Measurements from ENCODE around the gene ARL6IP1.
"Not testable (repeated sequence)": the region's sequence is repeated elsewhere in the genome, so short reads cannot be mapped to it uniquely, and the experiment has no call there.

DNA sequence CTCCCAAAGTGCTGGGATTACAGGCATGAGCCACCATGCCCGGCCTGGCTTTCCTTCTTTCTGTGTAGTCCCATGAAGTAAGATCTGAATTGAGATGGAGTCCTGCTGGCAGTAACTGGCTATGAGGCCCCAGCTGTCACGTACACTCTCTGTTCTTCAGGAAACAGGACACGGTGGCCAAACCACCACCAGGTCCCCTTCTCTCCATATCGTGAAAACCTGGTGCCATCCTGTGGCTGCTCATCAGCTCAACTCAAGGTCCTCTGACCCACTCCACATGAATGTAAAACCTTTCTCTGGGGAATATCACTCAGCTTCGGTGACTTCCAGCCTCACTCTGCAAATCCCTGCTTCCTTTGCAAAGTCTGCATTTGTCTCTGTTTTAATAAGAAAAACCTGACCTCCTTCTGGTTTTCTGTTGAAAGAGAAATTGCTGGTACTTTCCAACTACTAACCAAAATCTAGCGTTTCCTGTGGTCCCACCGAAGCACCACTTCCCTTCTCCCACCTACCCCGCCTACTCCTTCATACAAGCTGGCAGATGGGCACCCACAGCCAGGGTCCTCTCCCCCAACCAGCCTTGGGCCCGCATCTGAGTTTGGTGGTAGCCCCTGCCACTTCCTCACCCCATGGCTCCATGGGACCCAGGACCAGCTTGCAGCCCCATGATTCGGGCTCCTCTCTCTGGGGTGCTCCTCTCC, 43.2 kb downstream of the ARL6IP1 start:
- not testable (repeated sequence) for TF ChIP-seq YY1 (IDR thresholded peaks at IDR 0.05; ENCODE audit: insufficient read depth, insufficient read length); ZNF274 (IDR thresholded peaks at IDR 0.05; ENCODE audit: low read depth, low read length)
